HG03521 (cell line): ENCODE results near the gene CNDP1.
"Not testable (repeated sequence)": the region's sequence is repeated elsewhere in the genome, so short reads cannot be mapped to it uniquely, and the experiment has no call there.

Source experiments
- ATAC-seq: cut with Tn5 transposase; IDR thresholded peaks from one replicate; pipeline ENCODE4 v1.9.1; 2021; ENCODE audit warnings: mild to moderate bottlenecking, moderate library complexity; ENCODE audit not compliant: unreplicated experiment

CNDP1 gene

DNA sequence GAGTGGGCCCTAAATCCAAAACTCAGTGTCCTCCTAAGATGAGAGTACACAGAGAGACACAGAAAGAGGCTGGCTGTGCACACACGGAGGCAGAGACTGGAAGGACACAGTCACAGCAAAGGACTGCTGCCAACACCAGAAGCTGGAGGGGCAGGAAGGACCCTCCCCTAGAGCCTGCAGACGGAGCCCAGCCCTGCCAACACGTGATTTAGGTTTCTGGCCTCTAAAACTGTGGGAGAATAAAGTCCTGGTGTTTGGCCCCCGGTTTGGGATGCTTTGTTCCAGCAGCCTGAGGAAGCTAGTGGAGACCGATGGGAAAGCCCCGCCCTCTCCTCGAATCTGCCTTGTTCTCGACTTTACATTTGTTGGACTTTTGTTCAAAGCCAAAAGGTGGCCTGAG lies 10.6 kb downstream of the CNDP1 start:
- no peak for ATAC-seq

DNA sequence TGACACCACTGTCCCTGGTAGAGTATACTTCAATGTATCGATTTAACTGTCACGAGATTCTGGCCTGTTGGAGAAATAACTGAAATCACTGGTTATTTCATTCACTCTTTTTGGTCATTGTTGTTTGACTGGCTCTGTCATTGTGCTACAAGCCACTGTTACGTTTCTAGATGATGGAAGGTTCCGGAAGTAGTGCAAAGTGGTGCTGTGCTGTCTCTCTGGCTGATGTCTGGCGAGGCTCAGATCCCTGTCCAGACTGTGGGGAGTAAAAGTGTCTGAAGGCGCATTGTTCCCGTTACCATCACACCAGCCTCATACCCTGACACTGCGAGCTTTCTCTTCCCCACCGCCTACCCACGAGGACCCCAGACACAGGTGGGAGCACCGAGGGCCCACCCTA lies 11.7 kb downstream of the CNDP1 start:
- no peak for ATAC-seq

GRCh38 chr18:74546751-74547530 lies 12.6 kb downstream of the CNDP1 start:
- no peak for ATAC-seq

DNA sequence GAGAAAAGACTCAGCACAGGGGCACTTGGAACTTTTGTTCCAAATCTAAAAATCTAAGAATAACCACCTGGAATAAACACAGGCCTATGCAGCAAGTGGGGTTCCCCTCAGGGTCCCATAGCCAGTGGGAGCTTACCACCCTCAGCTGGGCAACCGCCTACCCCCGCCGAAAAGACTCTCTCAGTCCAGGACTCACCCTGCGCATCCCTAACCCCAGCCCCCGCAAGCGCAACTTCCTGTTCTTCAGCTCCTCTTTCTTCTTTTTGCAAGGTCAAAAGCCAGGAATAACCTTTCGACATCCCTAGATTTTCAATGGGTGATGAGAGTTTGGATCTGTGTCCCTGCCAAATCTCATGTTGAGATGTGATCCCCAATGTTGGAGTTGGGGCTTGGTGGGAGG lies 13.6 kb downstream of the CNDP1 start:
- ATAC-seq, result no peak

DNA sequence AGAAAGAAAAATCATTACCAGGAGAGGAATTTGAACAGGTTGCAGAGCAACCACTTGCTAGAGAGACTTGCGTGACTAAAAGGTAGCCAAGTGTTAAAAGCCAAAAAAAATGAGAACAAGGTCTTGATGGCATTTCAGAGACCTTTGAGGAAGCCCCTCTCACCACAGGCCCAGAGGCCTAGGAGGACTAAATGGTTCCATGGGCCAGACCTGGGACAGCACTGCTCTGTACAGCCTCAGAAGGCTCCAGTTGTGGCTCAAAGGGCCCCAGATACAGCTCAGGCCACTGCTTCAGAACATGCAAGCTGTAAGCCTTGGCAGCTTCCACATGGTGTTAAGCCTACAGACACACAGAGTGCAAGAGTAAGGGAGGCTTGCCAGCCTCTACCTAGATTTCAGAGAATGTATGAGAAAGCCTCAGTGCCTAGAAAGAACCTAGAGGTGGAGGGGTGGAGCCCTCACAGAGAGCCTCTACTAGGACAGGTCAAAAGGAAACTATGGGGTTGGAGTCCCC lies 15.3 kb downstream of the CNDP1 start:
- no peak for ATAC-seq

DNA sequence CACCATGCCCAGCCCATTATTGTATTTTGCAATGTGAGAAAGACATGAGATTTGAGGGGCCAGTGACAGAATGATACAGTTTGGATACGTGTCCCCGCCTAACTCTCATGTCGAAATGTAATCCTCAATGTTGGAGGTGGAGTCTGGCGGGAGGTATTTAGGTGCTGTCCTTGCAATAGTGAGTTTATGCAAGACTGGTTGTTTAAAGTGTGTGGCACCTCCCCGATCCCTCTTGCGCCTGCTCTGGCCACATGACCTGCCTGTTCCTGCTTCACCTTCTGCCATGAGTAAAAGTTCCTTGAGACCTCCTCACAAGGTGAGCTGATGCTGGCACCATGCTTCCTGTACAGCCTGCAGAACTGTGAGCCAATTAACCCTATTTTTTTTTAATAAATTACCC lies 16.6 kb downstream of the CNDP1 start:
- no peak for ATAC-seq

DNA sequence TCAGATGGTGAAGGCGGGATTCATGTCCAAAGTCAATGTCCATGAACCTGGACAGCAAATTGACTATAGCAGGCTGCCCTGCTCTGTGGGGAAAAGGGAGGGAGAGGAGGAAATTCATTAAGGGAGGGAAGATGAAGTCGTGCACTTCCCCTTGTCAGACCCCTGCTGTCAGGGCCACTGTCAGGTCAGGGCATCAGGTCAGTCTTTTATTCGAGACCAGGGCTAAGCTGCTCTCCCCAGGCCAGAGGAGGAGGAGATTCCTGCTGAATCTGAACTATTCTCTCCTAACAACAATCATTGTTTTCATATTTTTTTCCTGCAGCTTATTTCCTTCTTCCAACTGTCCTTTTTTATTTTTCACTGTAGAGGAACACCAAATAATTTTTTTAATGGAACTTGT lies 17.2 kb downstream of the CNDP1 start:
- ATAC-seq, result no peak

DNA sequence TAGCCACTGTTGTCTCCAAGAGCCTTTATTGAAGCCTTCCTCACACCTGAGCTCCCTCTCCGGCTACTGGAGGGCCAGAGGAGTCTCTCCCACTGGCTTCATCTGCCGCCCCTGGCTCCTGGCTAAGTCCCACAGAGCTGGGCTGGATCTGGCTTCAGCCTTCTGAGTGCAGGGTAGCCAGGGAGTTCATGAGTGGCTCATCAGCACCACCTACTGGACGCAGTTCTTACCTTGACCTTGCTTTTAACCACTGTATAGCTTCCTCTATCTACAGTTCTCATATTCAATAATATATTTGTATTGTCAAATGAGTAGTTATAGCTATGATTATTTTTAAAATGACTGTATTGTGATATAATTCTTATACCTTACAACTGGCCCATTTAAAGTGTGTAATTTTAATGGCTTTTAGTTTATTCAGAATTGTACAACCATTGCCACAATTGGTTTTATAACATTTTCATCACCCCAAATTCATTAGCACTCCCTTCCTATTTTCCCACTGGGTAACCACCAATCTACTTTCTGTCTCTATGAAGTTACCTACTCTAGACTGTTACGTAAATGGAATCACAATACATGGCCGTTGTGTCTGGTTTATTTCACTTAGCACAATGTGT lies 17.7 kb downstream of the CNDP1 start:
- peak; percentile 98 for ATAC-seq

- no peak for ATAC-seq
Observed at GRCh38 chr18:74556126-74556525, 21.8 kb downstream of the CNDP1 start.

GRCh38 chr18:74558096-74558495 lies 23.8 kb downstream of the CNDP1 start:
- ATAC-seq, result no peak

- ATAC-seq, result no peak
Observed at GRCh38 chr18:74562131-74562730, 27.9 kb downstream of the CNDP1 start.

- no peak for ATAC-seq
Observed at GRCh38 chr18:74562775-74563174, 28.5 kb downstream of the CNDP1 start.

- ATAC-seq, result no peak
Observed at GRCh38 chr18:74563999-74564398, 29.7 kb downstream of the CNDP1 start.

GRCh38 chr18:74565164-74565563 lies 30.9 kb downstream of the CNDP1 start:
- ATAC-seq, result not testable (repeated sequence)

GRCh38 chr18:74565993-74566392 lies 31.7 kb downstream of the CNDP1 start:
- ATAC-seq, result not testable (repeated sequence)

GRCh38 chr18:74567822-74568221 lies 33.5 kb downstream of the CNDP1 start:
- ATAC-seq, result no peak

GRCh38 chr18:74569401-74569800 lies 35.1 kb downstream of the CNDP1 start:
- no peak for ATAC-seq

DNA sequence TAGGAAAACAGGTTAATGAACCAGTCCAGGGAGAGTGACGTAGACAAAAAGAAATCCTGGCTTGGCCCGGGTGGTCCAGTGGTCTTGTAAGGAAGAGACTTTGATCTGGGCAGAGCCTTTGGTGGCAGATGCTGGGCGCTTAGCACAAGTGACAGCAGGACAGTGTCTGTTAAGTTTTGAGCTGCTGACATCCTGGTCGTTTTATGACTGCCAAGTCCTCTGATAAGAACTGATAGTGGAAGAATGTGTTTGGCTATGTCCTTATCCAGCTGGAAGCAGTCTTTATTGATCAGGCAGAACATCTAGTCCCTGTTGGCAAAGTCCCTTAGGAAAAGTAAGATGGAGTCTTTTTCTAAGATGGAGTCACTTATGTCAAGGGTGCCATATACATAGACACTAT lies 36.0 kb downstream of the CNDP1 start:
- ATAC-seq, result no peak

DNA sequence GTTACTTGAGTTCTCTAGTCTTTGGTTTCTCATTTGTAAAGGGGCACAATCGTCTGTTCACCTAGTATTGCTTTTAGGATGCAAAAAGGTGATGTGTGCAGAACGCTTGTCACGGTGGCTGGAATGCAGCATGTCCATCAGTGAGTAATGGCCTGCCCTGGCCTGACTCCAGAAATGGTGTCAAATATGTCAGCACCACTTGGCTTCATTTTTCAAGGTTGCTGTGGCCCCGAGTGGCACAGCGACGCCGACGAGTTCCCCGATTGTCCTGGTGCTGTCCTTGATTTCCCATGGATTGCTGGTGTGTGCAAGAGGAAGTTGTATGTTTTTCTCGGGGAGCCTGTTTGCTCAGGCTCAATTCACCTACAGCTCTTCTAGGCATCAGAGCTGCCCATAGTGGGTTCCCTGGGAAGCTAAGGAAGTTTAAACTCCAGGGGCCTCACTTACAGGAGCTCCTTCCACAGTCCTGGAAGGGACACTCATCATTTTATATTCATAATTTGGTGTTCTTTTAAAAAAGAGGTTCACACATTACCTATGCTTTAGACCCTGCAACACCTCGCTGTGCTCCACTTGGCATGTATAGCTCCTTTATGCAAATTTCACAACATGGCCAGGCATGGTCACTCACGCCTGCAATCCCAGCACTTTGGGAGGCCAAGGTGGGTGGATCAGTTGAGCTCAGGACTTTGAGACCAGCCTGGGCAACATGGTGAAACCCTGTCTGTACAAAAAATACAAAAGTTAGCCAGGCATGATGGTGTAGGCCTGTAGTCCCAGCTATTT lies 37.8 kb downstream of the CNDP1 start:
- ATAC-seq, result no peak

- ATAC-seq, result no peak
Observed at GRCh38 chr18:74573053-74573452, 38.8 kb downstream of the CNDP1 start.

GRCh38 chr18:74574916-74575315 lies 40.6 kb downstream of the CNDP1 start:
- ATAC-seq, result no peak
